ENCODE measurements around the gene PRKAR1B.

PRKAR1B gene

DNA sequence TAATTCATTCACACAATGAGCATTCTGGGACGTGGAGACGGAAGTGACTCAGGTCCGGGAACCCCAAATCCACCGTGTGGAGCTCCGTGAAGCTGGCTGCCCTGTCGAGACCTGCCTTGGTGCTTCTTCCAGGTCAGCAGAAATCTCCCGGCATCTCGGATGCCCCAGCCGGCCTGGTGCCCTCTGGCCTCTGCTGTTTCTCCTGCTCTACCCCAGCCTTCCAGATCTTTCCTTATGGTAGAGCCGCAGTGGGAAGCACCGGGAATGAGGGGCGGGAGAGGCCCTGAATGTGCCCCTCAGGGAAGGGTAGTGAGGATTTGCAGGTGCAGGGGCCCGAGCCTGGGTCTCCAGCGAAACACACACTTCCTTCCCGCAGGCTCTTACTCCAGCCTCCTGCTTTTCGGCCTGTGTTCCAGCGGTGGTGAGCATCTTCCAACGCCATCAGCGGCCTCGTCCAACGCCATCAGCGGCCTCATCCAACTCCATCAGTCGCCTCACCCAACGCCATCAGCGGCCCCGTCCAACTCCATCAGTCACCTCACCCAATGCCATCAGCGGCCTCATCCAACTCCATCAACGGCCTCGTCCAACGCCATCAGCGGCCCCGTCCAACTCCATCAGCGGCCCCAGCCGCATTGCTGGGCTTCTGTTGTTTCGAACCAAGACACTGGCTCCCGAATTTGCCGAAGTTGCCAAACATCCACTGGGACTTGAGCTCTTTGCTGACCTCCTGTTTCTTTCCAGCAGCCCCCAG, 150.4 kb downstream of the PRKAR1B start:
- no peak for DNase-seq (ENCODE audit: low read depth in 4 of 4, low spot score in 1 of 4)

DNA sequence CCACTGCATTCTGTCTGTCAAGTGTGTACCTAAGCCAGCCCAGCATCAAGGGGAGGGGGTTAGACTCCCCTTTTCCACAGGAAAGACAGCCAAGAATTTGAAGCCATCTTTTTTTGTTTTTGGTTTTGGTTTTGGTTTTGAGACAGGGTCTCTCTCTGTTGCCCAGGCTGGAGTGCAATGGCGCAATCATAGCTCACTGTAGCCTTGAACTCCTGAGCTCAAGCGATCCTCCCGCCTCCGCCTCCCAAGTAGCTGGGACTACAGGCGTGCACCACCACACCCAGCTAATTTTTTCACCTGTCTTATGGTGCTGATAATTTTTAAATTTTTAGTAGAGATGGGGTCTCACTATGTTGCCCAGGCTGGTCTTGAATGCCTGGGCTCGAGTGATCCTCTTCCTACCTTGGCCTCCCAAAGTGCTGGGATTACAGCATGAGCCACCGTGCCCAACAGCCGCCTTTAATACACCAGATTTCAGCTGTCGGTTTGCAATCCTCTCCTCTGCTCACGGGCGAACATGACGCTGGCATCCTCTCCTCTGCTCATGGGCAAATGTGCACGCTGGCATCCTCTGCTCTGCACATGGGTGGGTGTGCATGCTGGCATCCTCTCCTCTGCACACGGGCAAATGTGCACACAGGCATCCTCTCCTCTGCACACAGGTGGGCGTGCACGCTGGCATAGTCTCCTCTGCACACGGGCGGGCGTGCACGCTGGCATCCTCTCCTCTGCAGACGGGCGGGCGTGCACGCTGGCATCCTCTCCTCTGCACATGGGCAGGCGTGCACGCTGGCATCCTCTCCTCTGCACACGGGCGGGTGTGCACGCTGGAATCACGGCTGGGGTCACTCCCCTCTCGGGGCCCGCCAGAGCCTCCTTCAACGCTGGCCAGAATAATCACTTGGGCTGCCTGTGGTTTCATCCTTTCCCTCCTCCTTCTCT, 151.4 kb downstream of the PRKAR1B start:
- DNase-seq (ENCODE audit: low read depth in 4 of 4, low spot score in 1 of 4): no peak

- DNase-seq (ENCODE audit: low read depth in 4 of 4, low spot score in 1 of 4): no peak
Observed at GRCh38 chr7:574661-575395, 152.3 kb downstream of the PRKAR1B start.

DNA sequence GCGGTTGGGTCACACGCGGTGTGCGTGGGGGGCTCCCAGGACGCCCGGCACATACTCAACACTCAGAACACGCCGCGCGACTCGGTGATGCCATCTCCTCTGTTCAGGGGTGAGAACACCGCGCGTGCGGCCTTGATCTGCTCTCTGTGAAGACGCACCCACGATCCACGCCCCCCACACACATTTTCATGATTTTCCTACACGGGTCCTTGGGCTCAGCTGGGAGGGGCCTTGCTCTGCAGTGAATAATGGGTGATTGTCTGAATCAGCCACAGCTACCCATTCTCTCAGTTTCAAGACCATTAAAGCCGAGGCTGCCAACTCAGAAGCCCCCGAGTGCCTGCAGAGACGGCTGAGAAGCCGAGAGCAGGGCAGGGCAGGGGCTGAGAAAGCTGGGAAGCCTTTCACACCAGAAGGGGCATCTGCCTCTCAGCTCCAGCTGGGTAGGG, 153.1 kb downstream of the PRKAR1B start:
- no peak for DNase-seq (ENCODE audit: low read depth in 4 of 4, low spot score in 1 of 4)

GRCh38 chr7:573269-573932, 153.7 kb downstream of the PRKAR1B start:
- DNase-seq (ENCODE audit: low read depth in 4 of 4, low spot score in 1 of 4): no peak

DNA sequence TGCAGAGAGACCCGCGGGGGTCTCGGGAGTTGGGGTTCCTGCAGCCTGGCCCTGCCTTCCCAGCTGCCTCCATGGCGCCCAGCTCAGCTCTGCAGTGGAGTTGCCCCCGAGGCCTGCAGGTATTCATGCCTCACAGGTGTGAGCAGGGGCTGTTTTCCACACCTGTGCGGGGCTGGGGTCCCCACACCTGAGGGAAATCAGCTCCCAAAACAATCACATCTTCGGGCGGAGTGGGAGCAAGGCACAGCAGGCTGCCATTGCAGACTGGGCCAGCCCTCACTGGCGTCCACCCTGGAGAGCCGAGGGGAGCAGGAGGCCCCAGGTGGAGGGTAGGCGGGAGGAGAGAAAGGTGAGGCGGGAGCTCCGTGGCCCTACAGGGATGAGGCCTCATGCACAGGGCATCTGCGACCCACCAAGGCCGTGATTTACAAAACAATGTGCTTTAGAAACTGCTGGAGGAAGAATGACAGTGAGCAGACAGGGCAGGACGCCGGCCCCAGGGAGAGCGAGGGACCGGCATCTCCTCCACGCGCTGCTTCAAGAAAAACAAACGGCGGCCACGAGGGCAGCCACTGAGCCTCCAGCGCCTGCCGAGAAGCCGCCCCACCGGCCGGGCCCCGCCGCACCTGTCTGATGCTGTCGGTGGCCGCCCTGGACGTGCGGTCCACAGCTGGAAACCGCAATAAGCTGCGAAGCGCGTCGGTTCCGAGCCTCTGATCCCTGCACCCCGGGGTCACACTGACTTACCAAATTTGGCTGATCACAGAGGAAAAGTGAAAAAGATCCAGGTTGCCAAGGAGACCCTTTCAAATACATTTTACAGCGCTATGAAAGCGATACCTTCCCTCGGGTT, 154.4 kb downstream of the PRKAR1B start:
- DNase-seq (ENCODE audit: low read depth in 4 of 4, low spot score in 1 of 4): no peak

GRCh38 chr7:571718-572415, 155.2 kb downstream of the PRKAR1B start:
- no peak for DNase-seq (ENCODE audit: low read depth in 4 of 4, low spot score in 1 of 4)

GRCh38 chr7:571096-571717, 155.9 kb downstream of the PRKAR1B start:
- DNase-seq (ENCODE audit: low read depth in 4 of 4, low spot score in 1 of 4): no peak

GRCh38 chr7:570801-571070, 156.3 kb downstream of the PRKAR1B start:
- no peak for DNase-seq (ENCODE audit: low read depth in 4 of 4, low spot score in 1 of 4)

DNA sequence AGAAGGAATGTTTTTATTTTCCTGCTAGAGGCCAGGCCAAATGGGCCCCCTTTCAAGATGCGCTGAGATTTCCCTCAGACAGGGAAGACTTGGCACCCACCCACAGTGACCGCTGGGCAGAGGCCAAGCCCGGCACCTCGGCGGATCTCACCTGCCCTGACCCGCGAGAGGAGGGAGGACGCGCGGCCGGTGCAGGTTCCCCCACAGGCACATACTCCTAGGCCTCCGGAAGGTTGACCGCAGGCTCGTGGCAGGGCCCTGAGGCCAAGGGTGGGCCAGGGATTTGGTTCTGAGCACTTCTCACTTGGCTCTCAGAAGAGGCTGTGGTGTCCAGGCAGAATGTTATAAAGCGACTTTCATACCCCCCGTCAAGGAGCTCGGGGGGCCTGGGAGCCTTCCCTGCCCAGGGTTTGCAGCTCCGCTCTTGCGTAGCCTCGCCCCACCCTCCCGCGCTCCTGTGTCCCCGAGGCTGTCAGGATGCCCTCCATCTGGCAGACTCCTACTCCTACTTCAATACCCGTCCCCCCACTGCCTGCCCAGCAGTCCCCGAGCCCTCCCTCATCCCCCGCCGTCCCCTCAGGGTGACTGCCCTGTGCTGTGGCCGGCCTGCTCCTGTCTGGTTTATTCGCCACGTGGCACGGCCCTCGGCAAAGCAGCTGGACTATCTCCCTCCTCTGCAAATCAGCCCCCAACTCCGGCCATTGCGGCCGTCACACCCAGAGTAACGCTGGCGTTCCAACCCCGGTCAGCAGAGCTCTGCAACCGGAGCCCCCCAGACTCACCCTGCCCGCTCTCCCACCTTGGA, 156.9 kb downstream of the PRKAR1B start:
- no peak for DNase-seq (ENCODE audit: low read depth in 4 of 4, low spot score in 1 of 4)

GRCh38 chr7:569071-569855, 157.8 kb downstream of the PRKAR1B start:
- DNase-seq (ENCODE audit: low read depth in 4 of 4, low spot score in 1 of 4): no peak

DNA sequence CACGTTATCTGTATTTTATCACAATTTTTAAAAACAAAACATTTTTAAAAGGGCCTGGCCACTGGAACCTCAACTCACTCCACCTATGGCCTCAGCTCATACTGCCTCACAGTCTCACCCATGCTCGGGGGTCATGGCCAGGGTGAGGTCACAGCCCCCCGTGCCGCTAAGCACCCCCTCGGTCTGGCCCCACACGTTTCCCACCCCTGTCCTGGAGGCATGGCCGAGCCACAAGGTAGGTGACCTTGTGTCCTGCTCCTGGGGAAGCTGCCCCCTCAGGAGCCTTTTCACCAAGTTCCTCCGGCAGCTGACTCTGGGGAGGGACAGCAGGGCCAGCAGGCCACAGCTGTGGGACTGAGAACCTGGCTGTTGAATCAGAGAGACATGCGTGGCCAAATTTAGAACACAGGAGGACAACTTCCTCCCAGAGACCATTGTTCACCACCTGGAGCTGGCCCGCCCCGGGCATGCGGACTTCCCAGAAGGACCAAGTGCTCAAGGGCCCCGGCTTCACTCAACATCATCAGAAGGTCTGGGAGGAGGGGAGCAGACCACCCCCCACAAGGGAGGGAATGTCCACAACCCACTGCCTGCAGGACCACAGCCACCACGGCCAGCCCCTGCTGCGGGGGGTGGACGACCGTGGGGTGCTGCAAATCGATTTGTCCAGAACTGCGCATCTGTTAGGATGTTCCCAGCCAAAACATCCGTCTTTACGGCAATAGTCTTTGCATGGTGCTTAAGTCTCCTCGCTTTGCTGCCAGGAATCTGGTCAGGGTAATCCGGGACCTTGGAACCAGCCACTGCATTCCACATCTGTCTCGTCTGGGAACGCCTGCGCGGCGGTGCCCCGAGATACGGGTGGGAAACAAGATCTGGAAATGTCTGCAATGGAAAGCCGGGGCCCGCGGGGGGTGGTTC, 158.8 kb downstream of the PRKAR1B start:
- DNase-seq (ENCODE audit: low read depth in 4 of 4, low spot score in 1 of 4): no peak

DNA sequence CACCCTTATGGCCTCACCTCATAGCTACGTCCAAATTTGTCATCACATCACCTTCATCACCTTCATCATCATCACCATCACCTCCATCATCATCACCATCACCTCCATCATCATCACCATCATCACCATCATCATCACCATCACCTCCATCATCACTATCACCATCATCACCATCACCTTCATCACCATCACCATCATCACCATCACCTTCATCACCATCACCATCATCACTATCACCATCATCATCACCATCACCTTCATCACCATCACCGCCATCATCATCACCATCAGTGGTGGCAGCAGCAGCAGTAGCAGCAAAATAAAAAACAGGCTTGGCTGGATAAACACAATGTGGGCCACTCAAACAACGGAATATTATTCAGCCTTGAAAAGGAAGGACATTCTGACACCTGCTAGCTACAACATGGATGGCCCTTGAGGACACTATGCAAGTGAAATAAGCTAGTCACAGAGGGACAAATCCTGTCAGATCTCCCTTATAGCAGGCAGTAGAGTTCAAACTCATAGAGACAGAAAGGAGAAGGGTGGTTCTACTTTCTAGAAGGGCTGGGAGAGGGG, 159.7 kb downstream of the PRKAR1B start:
- DNase-seq (ENCODE audit: low read depth in 4 of 4, low spot score in 1 of 4): no peak

DNA sequence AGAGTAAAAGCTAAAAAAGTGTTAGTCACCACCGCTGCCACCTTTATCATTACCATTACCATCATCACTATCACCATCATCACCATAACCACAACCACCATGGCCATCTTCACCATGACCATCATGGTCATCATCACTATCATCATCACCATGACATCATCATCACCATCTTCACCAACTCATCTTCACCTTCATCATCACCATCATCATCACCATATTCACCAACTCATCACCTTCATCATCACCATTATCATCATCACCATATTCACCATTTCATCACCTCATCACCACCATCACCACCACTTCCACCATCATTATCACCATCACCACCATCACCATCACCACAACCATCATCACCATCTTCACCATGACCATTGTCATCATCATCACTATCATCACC, 161.0 kb downstream of the PRKAR1B start:
- no peak for DNase-seq (ENCODE audit: low read depth in 4 of 4, low spot score in 1 of 4)

DNA sequence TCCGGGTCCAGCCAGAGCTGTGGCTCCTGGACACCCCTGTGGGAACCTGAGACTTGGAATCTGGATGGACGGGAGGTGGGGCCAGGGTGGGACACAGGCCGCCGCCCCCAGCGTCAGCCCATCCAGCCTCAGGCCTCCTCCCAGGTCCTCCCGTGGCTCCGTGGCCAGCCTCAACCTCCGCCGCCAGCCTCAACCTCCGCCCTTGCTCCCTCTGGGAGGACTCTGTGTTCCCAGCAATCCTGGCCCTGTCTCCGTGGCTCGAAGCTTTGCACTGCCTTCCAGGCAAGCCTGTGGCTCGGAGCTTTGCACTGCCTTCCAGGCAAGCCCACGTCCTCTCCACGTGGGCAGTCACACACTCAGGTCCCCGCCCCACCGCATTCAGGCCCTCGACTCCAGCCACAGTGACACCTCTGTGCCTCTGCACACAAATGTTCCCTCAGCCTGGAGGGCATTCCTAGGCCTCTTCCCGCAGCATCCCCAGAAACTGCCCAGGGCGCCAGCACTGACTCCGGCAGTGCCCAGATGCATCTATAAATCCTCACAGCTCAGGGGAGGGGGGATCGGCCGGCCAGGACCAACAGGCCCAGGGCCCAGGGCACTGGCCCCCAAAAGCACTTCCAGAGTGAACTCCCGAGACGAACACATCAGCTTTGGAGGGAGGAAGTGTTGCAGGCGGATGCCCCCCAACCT, 162.8 kb downstream of the PRKAR1B start:
- no peak for DNase-seq (ENCODE audit: low read depth in 4 of 4, low spot score in 1 of 4)
